Colonic mucosa (tissue), 4 donors: ENCODE measurements around the gene FUT6. TPM values are rescaled to one million over a fixed set of nuclear protein-coding genes. Genes with fewer than 3 reads are reported as not detected.
"Not testable (repeated sequence)": the region's sequence is repeated elsewhere in the genome, so short reads cannot be mapped to it uniquely, and the experiment has no call there.

Experiments used
- DNase-seq: peaks from one replicate; pipeline ENCODE4 v3.0.0-alpha.2; 2020
- H3K27ac ChIP-seq: fragments of 200-600 bp; one replicate; pipeline ENCODE4 v1.8.0; 2021
- H3K27me3 ChIP-seq: fragments of 200-600 bp; one replicate; pipeline ENCODE4 v1.8.0; 2021
- H3K36me3 ChIP-seq: fragments of 200-600 bp; one replicate; pipeline ENCODE4 v1.8.0; 2021
- H3K4me1 ChIP-seq: fragments of 200-600 bp; one replicate; pipeline ENCODE4 v1.8.0; 2021; ENCODE audit warnings: mild to moderate bottlenecking
- H3K4me3 ChIP-seq: fragments of 200-600 bp; one replicate; pipeline ENCODE4 v1.8.0; 2021
- H3K9ac ChIP-seq, 2 donors: one replicate each; pipeline ENCODE4 v1.7.0; 2013; ENCODE audit warnings: control low read depth in 2 of 2, low read depth in 2 of 2, low read length in 2 of 2
- H3K9me3 ChIP-seq: fragments of 200-600 bp; one replicate; pipeline ENCODE4 v1.8.0; 2021
- intact Hi-C: fragments of 100-400 bp; cut with DNase I; formaldehyde crosslinking; loops from one replicate; pipeline ENCODE4 v1.14.1; 2022
- total RNA-seq, 2 donors: library from RNA; stranded (reverse); fragmentation: NEBNext Ultra II Directional in 1 of 2; extraction: Animal tissue kit (Norgen Biotek cat#: 25700) in 1 of 2; gene quantifications; one replicate each; pipeline ENCODE4 v1.2.1, GENCODE V29; 2021
- TF ChIP-seq, protein P1 (sequence below): fragments of 200-600 bp; IDR thresholded peaks from one replicate; pipeline ENCODE4 v1.8.0; 2022; ENCODE audit warnings: antibody characterized with exemption, mild to moderate bottlenecking
- donor health status: healthy.
- donor health status: DM: no; HTN: no; CAD: no.
- donor health status: DM: no; HTN: no; CAD: no.

Gene FUT6
- total RNA-seq, 2 donors from 2014 or later = 48.9 to 89.4 TPM

DNA sequence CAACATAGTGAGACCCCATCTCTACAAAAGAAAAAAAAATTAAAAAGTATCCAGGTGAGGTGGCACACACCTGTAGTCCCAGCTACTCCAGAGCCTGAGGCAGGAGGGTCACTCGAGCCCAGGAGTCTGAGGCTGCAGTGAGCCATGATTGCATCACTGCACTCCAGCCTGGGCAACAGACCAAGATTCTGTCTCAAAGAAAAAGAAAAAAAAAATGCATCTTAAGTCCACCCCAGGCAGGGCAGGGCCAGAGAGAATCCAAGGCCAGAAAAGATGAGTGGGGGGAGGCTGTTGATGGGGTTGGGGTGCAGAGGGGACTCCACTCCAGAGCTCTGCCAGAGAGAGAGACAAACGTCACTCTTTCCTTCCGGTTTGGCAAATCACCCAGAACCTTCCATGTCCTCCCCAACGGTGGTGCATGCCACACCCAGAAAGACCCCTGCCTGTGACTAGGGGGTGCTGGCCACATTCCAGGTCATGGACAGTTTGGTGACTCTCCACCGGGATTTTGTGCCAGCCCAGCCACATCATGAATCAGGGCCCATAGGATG is 11.3 kb upstream of the FUT6 start:
- Histone ChIP-seq H3K9ac (peak overlapping the region; percentile 76 to 84), H3K36me3 (no peaks in the 10 kb centered on the region), H3K4me3 (peak overlapping the region; percentile 31), H3K4me1 (no peaks in the 10 kb centered on the region), H3K27me3 (no peaks in the 10 kb centered on the region), H3K9me3 (no peaks in the 10 kb centered on the region), H3K27ac (peak overlapping the region; percentile 75)
- DNase-seq = peak; percentile 62
- intact Hi-C loops = no loop called here
- TF ChIP-seq, protein P1, sequence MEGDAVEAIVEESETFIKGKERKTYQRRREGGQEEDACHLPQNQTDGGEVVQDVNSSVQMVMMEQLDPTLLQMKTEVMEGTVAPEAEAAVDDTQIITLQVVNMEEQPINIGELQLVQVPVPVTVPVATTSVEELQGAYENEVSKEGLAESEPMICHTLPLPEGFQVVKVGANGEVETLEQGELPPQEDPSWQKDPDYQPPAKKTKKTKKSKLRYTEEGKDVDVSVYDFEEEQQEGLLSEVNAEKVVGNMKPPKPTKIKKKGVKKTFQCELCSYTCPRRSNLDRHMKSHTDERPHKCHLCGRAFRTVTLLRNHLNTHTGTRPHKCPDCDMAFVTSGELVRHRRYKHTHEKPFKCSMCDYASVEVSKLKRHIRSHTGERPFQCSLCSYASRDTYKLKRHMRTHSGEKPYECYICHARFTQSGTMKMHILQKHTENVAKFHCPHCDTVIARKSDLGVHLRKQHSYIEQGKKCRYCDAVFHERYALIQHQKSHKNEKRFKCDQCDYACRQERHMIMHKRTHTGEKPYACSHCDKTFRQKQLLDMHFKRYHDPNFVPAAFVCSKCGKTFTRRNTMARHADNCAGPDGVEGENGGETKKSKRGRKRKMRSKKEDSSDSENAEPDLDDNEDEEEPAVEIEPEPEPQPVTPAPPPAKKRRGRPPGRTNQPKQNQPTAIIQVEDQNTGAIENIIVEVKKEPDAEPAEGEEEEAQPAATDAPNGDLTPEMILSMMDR = no peak

DNA sequence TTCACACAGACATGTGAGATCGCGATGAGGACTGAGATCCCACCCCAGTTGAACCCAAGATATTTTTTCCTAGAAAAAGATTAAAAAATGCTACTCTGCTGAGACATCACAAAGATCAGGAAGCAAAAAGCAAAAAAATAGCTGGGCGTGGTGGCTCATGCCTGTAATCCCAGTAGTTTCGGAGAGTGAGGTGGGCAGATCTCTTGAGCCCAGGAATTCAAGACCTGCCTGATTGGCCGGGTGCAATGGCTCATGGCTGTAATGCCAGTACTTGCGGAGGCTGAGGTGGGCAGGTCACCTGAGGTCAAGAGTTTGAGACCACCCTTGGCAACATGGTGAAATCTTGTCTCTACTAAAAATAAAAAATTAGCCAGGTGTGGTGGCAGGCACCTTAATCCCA is 10.7 kb upstream of the FUT6 start:
- DNase-seq = peak; percentile 65
- H3K36me3 ChIP-seq = no peaks in the 10 kb centered on the region
- peak overlapping the region; percentile 75 for H3K27ac ChIP-seq
- intact Hi-C loops = no loop called here
- H3K27me3 ChIP-seq = no peaks in the 10 kb centered on the region
- no peaks in the 10 kb centered on the region for H3K9me3 ChIP-seq
- H3K4me1 ChIP-seq = no peaks in the 10 kb centered on the region
- peak overlapping the region; percentile 76 to 84 for H3K9ac ChIP-seq
- TF ChIP-seq, protein P1 = no peak
- peak overlapping the region; percentile 31 for H3K4me3 ChIP-seq

DNA sequence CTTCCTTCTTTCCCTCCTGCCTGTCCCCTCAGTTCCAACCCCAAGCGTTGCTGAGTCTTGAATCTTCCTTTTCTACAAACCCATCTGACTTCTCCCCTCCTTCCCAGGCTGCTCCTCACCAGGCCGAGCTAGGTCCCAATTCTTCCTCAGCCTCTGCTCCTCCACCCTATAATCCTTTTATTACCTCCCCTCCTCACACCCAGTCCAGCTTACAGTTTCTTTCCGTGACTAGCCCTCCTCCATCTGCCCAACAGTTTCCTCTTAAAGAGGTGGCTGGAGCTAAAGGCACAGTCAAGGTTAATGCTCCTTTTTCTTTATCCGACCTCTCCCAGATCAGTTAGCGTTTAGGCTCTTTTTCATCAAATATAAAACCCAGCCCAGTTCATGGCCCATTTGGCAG is 9.1 kb upstream of the FUT6 start:
- H3K9me3 ChIP-seq, H3K27me3 ChIP-seq, H3K4me1 ChIP-seq, H3K36me3 ChIP-seq, intact Hi-C loops: not testable (repeated sequence)
- Histone ChIP-seq H3K4me3 (peak overlapping the region; percentile 31), H3K27ac (peak overlapping the region; percentile 75), H3K9ac (peak overlapping the region; percentile 56 to 84)
- peak; percentile 75 for DNase-seq

DNA sequence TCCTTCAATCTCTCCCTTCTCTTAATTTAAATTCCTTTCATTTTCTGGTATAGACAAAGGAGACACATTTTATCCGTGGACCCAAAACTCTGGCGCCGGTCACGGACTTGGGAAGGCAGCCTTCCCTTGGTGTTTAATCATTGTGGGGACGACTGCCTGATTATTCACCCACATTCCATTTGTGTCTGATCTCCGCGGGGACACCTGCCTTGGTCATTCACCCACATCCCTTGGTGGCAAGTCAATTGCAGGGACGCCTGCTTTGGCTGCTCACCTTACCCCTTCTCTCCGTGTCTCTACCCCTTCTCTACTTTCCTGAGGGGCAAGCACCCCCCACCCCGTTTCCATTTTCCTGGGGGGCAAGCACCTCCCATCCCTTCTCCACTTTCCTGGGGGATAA is 8.3 kb upstream of the FUT6 start:
- intact Hi-C loops, H3K4me1 ChIP-seq, H3K9me3 ChIP-seq, H3K36me3 ChIP-seq, H3K27me3 ChIP-seq, DNase-seq: not testable (repeated sequence)
- peak overlapping the region; percentile 31 for H3K4me3 ChIP-seq
- peak overlapping the region; percentile 75 for H3K27ac ChIP-seq
- H3K9ac ChIP-seq = peak overlapping the region; percentile 66 to 84

DNA sequence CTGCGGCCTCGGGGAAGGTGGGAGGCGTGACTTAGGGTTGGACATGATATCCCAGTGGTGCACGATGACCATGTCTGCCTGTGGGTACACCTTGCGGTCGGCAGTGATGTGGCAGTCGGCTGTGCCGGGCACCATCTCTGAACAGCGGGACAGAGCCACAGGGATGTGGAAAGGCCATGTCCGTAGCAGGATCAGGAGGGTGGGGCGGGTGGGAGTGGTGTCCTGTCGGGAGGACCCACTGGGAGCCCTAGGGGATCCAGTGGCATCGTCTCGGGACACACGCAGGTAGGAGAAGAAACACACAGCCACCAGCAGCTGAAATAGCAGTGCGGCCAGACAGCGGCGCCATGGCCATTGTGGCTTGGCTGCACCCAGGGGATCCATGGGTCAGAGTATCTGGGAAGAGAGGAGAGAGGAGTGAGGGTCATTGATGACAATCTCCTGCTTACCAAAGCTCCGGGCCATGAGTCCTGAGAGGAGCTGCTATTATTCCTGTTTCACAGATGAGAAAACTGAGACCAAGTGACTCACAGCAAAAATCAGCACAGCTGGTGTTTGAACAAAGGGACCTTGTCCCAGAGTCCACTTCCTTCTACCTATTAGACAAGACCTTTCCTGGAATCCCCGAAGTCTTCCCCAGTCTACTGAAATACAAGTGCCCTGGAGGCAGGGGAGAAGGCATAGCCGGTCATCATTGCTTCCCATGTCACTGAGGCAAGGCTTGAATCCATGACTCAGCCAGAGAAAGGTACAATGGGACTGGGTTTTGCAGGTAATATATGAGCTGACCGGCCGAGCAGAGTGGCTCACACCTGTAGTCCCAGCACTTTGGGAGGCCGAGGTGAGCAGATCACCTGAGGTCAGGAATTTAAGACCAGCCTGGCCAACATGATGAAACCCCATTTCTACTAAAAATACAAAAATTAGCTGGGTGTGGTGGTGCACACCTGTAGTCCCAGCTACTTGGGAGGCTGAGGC is 5.2 kb upstream of the FUT6 start:
- H3K27me3 ChIP-seq = no peaks in the 10 kb centered on the region
- H3K27ac ChIP-seq = no peak overlapping the region
- intact Hi-C loops = no loop called here
- H3K9me3 ChIP-seq = no peaks in the 10 kb centered on the region
- DNase-seq = no peak
- H3K9ac ChIP-seq = no peak overlapping the region
- no peaks in the 10 kb centered on the region for H3K4me1 ChIP-seq
- no peaks in the 10 kb centered on the region for H3K36me3 ChIP-seq
- TF ChIP-seq, protein P1 = no peak
- H3K4me3 ChIP-seq = no peak overlapping the region

DNA sequence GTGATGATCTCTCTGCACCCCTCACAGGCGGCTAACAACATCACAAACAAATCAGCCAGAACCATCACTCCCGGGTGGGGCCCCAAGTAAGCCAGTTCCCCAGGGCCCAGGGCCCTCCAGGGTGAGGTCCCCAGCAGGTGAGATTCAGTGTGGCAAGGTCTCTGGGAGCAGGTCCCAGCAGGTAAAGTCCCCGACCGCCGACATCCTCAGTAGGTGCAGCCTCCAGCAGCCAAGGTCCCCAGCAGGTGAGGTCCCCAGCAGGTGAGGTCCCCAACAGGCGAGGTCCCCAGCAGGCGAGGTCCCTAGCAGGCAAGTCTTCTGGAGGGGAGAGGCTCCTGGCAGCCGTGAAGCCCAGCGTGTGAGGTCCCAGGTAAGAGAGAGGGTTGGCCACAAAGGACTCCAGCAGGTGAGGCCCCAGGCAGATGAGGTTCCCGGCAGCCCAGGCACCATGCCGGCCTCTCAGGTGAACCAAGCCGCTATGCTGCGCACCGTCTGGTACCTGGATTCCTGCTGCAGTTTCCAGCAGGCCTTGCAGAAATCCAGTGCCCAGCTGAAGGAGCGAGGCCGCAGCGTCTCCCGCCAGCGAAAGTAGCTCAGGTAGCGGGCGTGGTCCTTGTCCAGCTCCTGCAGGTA is 3.9 kb upstream of the FUT6 start:
- DNase-seq = no peak
- no peak overlapping the region for H3K4me3 ChIP-seq
- no peak overlapping the region for H3K9ac ChIP-seq
- no peaks in the 10 kb centered on the region for H3K36me3 ChIP-seq
- intact Hi-C loops = no loop called here
- no peaks in the 10 kb centered on the region for H3K9me3 ChIP-seq
- H3K27ac ChIP-seq = no peak overlapping the region
- H3K4me1 ChIP-seq = no peaks in the 10 kb centered on the region
- TF ChIP-seq, protein P1 = no peak
- no peaks in the 10 kb centered on the region for H3K27me3 ChIP-seq

DNA sequence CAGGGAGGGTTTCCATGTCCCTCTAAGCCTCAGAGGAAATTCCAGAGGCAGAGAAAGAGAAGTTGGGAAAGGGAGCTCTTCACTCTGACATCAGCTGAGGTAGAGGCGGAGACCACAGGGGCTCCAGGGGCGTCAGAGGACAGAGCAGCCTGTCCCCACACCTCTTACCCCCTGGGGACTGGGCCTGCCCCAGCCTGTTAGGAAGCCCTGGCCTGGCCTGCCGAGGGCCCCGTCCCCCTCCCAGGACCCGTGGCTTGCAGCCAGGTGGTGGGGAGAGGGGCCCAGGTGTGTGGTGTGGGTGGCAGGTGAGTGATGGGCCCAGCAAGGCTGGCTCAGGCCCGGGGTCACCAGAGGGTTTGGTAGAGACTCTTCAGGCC is 2.2 kb upstream of the FUT6 start:
- peak overlapping the region; percentile 12 for H3K27ac ChIP-seq
- H3K27me3 ChIP-seq, H3K4me1 ChIP-seq, H3K9ac ChIP-seq, DNase-seq, H3K4me3 ChIP-seq, H3K36me3 ChIP-seq, H3K9me3 ChIP-seq, intact Hi-C loops: not testable (repeated sequence)
